D721Med (cell line): ENCODE results near the gene BAIAP3.

Experiments used
- DNase-seq: peaks from one replicate; pipeline ENCODE4 v3.0.0; 2011; ENCODE audit warnings: low spot score; ENCODE audit not compliant: insufficient read length
- FAIRE-seq: peaks from 2 replicates; lab custom pipeline; 2011; peaks lifted over from hg19 to GRCh38; lab: Jason Lieb, UNC
- CTCF ChIP-seq: IDR thresholded peaks from 2 replicates; pipeline ENCODE4 v1.5.1; 2012; ENCODE audit warnings: mild to moderate bottlenecking, control low read depth; ENCODE audit not compliant: insufficient read depth; ENCODE audit errors: missing control alignments

Gene BAIAP3

DNA sequence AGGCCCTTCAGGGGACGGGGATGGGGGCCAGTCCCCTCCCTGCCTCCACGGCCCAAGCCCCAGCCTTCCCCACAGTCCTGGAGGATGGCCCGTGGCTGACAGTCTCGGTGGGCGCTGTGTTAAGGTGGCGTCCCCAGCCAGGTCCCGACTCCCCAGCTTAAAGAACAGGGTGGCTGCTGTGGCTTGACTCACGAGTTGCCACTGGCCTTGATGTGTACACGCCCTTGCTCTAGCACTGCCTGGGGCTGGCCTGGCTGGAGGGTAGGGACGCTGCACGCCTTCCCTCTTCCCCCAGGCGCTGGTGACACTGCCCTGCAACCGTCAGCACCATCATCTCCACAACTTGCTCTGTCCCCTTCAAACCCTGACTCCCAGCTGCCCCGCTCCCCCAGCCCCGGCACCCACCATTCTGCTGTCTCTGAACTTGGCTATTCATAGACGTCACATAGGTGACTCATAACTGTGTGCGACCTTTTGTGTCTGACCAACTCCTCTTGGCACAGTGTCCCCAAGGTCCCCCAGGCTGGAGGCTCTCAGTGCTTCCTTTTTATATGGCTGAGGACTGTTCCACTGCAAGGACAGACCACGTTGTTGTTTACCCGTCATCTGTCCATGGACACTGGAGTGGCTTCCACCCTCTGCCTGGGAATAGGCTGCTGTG is 24.6 kb downstream of the BAIAP3 start:
- TF ChIP-seq CTCF = no peak
- FAIRE-seq = no peak
- no peak for DNase-seq

GRCh38 chr16:1361685-1362360 is 28.4 kb downstream of the BAIAP3 start:
- FAIRE-seq (no peak), DNase-seq (no peak)
- TF ChIP-seq CTCF = no peak

DNA sequence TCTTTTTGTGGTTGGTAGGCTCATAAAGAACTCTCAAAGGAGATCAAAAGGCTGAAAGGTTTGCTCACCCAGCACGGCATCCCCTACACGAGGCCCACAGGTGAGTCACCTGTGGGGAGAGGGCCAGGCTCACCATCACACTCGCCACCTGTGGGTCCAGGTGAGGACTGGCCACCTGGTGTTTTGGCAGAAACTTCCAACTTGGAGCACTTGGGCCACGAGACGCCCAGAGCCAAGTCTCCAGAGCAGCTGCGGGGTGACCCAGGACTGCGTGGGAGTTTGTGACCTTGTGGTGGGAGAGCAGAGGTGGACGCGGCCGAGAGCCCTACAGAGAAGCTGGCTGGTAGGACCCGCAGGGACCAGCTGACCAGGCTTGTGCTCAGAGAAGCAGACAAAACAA is 29.4 kb downstream of the BAIAP3 start:
- no peak for TF ChIP-seq CTCF
- no peak for FAIRE-seq
- no peak for DNase-seq

DNA sequence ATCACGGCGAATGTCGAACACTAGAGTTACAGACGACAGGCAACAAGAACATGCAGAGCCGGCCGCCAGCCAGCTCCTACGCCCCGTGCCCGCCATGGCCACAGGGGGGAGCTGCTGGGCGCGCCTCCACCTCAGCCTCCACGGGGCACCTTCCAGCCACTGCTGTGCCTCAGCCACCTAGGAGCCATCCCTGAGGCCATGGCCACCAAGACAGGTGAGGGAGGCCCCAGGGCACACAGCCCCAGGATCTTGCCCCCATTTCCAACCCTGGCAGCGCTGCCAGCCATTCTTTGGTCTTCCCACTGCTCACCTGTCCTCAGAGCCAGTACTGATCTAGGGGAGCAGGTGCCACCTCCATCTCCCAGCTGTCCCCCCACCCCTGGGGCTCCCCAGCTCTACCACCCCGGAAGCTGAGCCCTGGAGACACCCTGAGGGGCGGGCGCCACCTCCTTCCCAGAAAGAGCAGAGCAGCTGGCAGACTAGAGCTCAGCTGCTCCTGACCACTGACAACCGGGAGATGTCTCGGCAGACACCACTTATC is 30.1 kb downstream of the BAIAP3 start:
- FAIRE-seq (no peak), DNase-seq (peak; percentile 88)
- peak; percentile 59 for TF ChIP-seq CTCF

DNA sequence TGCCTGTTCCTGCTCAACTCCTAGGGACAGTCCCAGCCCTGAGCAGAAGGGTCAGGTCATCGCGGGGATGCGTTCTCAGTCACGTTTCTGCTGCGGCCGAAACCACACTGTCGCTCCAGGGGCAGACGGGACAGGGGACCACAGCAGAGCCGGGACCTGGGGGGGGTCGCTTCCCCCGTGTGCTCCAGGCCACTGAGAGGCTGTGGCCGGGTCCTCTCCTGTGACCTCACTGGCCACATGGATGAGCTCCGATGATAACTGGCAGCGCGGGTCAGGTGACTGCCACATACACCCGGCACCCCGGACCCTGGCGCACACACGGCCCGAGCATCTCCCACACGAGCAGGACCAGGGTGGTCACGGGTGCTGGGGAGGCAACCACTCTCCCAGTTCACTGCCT is 31.1 kb downstream of the BAIAP3 start:
- DNase-seq (no peak), FAIRE-seq (no peak)
- TF ChIP-seq CTCF = no peak

DNA sequence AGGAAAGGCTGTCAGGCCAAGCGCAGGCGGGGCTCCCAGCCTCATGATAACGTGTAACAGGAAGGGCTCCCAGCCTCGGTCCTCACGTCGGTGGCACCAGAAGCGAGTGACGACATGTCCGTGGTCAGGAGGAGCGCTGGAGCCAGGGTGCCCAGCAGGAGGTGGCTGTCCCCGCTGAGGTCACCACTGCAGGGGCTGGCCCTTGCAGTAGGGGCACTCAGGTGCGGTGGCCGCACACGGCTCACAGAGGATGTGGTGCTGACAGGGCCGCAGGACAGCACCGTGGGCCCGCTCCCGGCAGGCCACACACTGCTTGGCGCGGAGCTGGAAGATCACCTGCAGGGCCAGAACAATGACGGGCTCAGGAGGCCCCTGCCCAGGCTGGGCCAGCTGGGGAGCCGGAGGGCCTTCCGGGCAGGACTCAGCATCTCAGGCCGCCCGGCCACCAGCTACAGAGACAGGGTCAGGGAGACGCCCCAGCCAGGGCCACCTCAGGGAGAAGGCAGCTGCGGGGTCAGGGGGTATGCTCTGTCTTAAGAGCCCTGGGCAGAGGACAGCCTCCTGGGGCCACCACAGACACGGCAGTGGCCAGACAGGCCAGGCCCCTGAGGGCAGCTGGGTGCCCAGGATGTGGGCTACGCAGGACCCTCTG is 32.7 kb downstream of the BAIAP3 start:
- FAIRE-seq (no peak), DNase-seq (no peak)
- TF ChIP-seq CTCF = no peak
